ENCODE measurements around the gene VPS52.

GRCh38 chr6:33314943-33315792 lies 43.5 kb upstream of the VPS52 start:
- no peak for TF ChIP-seq CTCF (IDR thresholded peaks at IDR 0.05)
- no peak for TF ChIP-seq POLR2A (IDR thresholded peaks at IDR 0.05)
